Measurements from ENCODE around the gene SLC24A3. TPM values are rescaled to one million over a fixed set of nuclear protein-coding genes. Genes with fewer than 3 reads are reported as not detected.
"Not testable (repeated sequence)": the region's sequence is repeated elsewhere in the genome, so short reads cannot be mapped to it uniquely, and the experiment has no call there.

Gene SLC24A3
- total and polyA plus RNA-seq, 2 experiments from 2014 or later: 0.81 to 2.5 TPM

DNA sequence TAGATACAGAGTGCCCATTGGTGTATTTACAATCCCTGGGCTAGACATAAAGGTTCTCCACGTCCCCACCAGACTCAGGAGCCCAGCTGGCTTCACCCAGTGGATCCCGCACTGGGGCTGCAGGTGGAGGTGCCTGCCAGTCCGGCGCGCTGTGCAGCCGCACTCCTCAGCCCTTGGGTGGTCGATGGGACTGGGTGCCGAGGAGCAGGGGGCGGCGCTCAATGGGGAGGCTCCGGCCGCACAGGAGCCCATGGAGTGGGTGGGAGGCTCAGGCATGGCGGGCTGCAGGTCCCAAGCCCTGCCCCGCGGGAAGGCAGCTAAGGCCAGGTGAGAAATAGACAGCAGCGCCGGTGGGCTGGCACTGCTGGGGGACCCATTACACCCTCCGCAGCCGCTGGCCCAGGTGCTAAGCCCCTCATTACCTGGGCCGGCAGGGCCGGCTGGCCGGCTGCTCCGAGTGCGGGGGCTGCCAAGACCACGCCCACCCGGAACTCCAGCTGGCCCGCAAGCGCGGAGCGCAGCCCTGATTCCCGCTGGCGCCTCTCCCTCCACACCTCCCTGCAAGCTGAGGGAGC is 427.1 kb downstream of the SLC24A3 start:
- H3K27ac Mint-ChIP-seq; H3F3A ChIP-seq (replicated peaks; ENCODE audit: low read depth); DNase-seq (ENCODE audit: low spot score); H3K27me3 Mint-ChIP-seq (ENCODE audit: insufficient read depth, low read depth, poor library complexity); H3K4me1 Mint-ChIP-seq; H3K4me3 ChIP-seq; H3K4me2 ChIP-seq; ATAC-seq; H2AFZ ChIP-seq; H3K4me1 ChIP-seq (ENCODE audit: insufficient read depth); H3K79me2 ChIP-seq (replicated peaks; ENCODE audit: insufficient read depth); H3K27ac ChIP-seq (ENCODE audit: low read depth); H3K27me3 ChIP-seq (ENCODE audit: insufficient read depth); H3K4me3 Mint-ChIP-seq; H3K36me3 Mint-ChIP-seq (ENCODE audit: low read depth); H3K36me3 ChIP-seq (ENCODE audit: insufficient read depth); H4K20me1 ChIP-seq (replicated peaks; ENCODE audit: insufficient read depth); H3K9me3 Mint-ChIP-seq; H3K9me2 ChIP-seq (ENCODE audit: insufficient read depth): not testable (repeated sequence)

- Mint-ChIP-seq H3K36me3 (ENCODE audit: low read depth) (no peaks in the 10 kb centered on the region), H3K4me3 (no peak overlapping the region), H3K4me1 (no peaks in the 10 kb centered on the region), H3K27me3 (ENCODE audit: insufficient read depth, low read depth, poor library complexity) (peaks cover 2% of the 10 kb centered on the region), H3K27ac (no peak overlapping the region), H3K9me3 (no peaks in the 10 kb centered on the region; the same call in 1 of the 3 replicates)
- no peaks in the 10 kb centered on the region for H3K36me3 ChIP-seq (ENCODE audit: insufficient read depth)
- H3K27me3 ChIP-seq (ENCODE audit: insufficient read depth): no peaks in the 10 kb centered on the region
- no peaks in the 10 kb centered on the region for H3K9me2 ChIP-seq (ENCODE audit: insufficient read depth)
- H4K20me1 ChIP-seq (replicated peaks; ENCODE audit: insufficient read depth): no peaks in the 10 kb centered on the region
- no peak overlapping the region for H3K27ac ChIP-seq (ENCODE audit: low read depth)
- DNase-seq (ENCODE audit: low spot score) (no peak), ATAC-seq (no peak)
- H3K79me2 ChIP-seq (replicated peaks; ENCODE audit: insufficient read depth): no peaks in the 10 kb centered on the region
- no peak overlapping the region for H3K4me2 ChIP-seq
- no peaks in the 10 kb centered on the region for H3F3A ChIP-seq (replicated peaks; ENCODE audit: low read depth)
- no peak overlapping the region for H2AFZ ChIP-seq
- no peak overlapping the region for H3K4me3 ChIP-seq
- no peaks in the 10 kb centered on the region for H3K4me1 ChIP-seq (ENCODE audit: insufficient read depth)
- no peak for TF ChIP-seq JUNB (IDR thresholded peaks at IDR 0.05; ENCODE audit: unreplicated experiment)
- TF ChIP-seq CREB1 (CRISPR knock-in tag; IDR thresholded peaks at IDR 0.05; ENCODE audit: low read depth): no peak
- no peak for TF ChIP-seq ZNF331 (CRISPR knock-in tag; IDR thresholded peaks at IDR 0.05; ENCODE audit: low read depth)
- no peak for TF ChIP-seq POLR2AphosphoS5 (IDR thresholded peaks at IDR 0.05; ENCODE audit: low read depth)
- no peak for TF ChIP-seq EZH2phosphoT487 (IDR thresholded peaks at IDR 0.05; ENCODE audit: unreplicated experiment)
- TF ChIP-seq, protein P1, sequence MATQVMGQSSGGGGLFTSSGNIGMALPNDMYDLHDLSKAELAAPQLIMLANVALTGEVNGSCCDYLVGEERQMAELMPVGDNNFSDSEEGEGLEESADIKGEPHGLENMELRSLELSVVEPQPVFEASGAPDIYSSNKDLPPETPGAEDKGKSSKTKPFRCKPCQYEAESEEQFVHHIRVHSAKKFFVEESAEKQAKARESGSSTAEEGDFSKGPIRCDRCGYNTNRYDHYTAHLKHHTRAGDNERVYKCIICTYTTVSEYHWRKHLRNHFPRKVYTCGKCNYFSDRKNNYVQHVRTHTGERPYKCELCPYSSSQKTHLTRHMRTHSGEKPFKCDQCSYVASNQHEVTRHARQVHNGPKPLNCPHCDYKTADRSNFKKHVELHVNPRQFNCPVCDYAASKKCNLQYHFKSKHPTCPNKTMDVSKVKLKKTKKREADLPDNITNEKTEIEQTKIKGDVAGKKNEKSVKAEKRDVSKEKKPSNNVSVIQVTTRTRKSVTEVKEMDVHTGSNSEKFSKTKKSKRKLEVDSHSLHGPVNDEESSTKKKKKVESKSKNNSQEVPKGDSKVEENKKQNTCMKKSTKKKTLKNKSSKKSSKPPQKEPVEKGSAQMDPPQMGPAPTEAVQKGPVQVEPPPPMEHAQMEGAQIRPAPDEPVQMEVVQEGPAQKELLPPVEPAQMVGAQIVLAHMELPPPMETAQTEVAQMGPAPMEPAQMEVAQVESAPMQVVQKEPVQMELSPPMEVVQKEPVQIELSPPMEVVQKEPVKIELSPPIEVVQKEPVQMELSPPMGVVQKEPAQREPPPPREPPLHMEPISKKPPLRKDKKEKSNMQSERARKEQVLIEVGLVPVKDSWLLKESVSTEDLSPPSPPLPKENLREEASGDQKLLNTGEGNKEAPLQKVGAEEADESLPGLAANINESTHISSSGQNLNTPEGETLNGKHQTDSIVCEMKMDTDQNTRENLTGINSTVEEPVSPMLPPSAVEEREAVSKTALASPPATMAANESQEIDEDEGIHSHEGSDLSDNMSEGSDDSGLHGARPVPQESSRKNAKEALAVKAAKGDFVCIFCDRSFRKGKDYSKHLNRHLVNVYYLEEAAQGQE (IDR thresholded peaks at IDR 0.05; ENCODE audit: unreplicated experiment): no peak
- no peak for TF ChIP-seq CTCF (conservative IDR thresholded peaks at IDR 0.05; ENCODE audit: low read depth in 2 of 2)
- no peak for TF ChIP-seq EZH2 (IDR thresholded peaks at IDR 0.05; ENCODE audit: low read depth, unreplicated experiment)
- TF ChIP-seq NANOG (IDR thresholded peaks at IDR 0.05; ENCODE audit: borderline replicate concordance): no peak
- no peak for TF ChIP-seq STAT1 (IDR thresholded peaks at IDR 0.05; ENCODE audit: unreplicated experiment)
- TF ChIP-seq ZNF114 (CRISPR knock-in tag; IDR thresholded peaks at IDR 0.05): no peak
- TF ChIP-seq ETS1 (IDR thresholded peaks at IDR 0.05): no peak
Measured at GRCh38 chr20:19642860-19643259, 430.4 kb downstream of the SLC24A3 start.
